ENCODE results near the gene SPATS2L.

SPATS2L gene

GRCh38 chr2:200418399-200418798, 111.9 kb downstream of the SPATS2L start:
- FAIRE-seq: no peak

- no peak for FAIRE-seq
Measured at GRCh38 chr2:200419325-200419724, 112.8 kb downstream of the SPATS2L start.

- no peak for FAIRE-seq
Measured at GRCh38 chr2:200421270-200421669, 114.8 kb downstream of the SPATS2L start.

GRCh38 chr2:200422071-200422470, 115.6 kb downstream of the SPATS2L start:
- FAIRE-seq: no peak

GRCh38 chr2:200422532-200423261, 116.2 kb downstream of the SPATS2L start:
- FAIRE-seq: no peak

GRCh38 chr2:200423541-200423940, 117.0 kb downstream of the SPATS2L start:
- no peak for FAIRE-seq

GRCh38 chr2:200425026-200425821, 118.7 kb downstream of the SPATS2L start:
- no peak for FAIRE-seq

- no peak for FAIRE-seq
Measured at GRCh38 chr2:200426754-200427153, 120.3 kb downstream of the SPATS2L start.

- no peak for FAIRE-seq
Measured at GRCh38 chr2:200428961-200429665, 122.6 kb downstream of the SPATS2L start.

- no peak for FAIRE-seq
Measured at GRCh38 chr2:200430017-200430416, 123.5 kb downstream of the SPATS2L start.

GRCh38 chr2:200431996-200432705, 125.7 kb downstream of the SPATS2L start:
- no peak for FAIRE-seq

GRCh38 chr2:200435379-200435778, 128.9 kb downstream of the SPATS2L start:
- FAIRE-seq: no peak

- no peak for FAIRE-seq
Measured at GRCh38 chr2:200438251-200438650, 131.8 kb downstream of the SPATS2L start.

- no peak for FAIRE-seq
Measured at GRCh38 chr2:200438846-200439245, 132.4 kb downstream of the SPATS2L start.

GRCh38 chr2:200439981-200440380, 133.5 kb downstream of the SPATS2L start:
- no peak for FAIRE-seq

GRCh38 chr2:200442471-200442870, 136.0 kb downstream of the SPATS2L start:
- FAIRE-seq: no peak

GRCh38 chr2:200443376-200443775, 136.9 kb downstream of the SPATS2L start:
- FAIRE-seq: no peak

GRCh38 chr2:200443916-200444315, 137.4 kb downstream of the SPATS2L start:
- FAIRE-seq: no peak

GRCh38 chr2:200444530-200444929, 138.0 kb downstream of the SPATS2L start:
- FAIRE-seq: no peak

- no peak for FAIRE-seq
Measured at GRCh38 chr2:200445284-200445683, 138.8 kb downstream of the SPATS2L start.

- FAIRE-seq: no peak
Measured at GRCh38 chr2:200446612-200447011, 140.1 kb downstream of the SPATS2L start.

GRCh38 chr2:200447139-200447855, 140.8 kb downstream of the SPATS2L start:
- no peak for FAIRE-seq
